Neutrophil (primary cell): ENCODE data around the gene NID1.

ENCODE experiments used
- H3K27ac ChIP-seq: fragments of 200-600 bp; sonication (generic); 2 replicates; pipeline ENCODE4 v1.5.1; 2016; ENCODE audit warnings: mild to moderate bottlenecking, moderate library complexity
- H3K27me3 ChIP-seq: fragments of 200-600 bp; sonication (generic); 2 replicates; pipeline ENCODE4 v1.6.0; 2016; ENCODE audit warnings: mild to moderate bottlenecking
- H3K36me3 ChIP-seq: fragments of 200-600 bp; sonication (generic); 2 replicates; pipeline ENCODE4 v1.5.1; 2017
- H3K4me1 ChIP-seq, 2 experiments: fragments of 200-600 bp in 1 of 2; sonication (generic) in 1 of 2; 1 replicate in 1 of 2; 2 replicates in 1 of 2; pipeline versions ENCODE4 v1.5.1 to v1.6.1; 2013 to 2016; ENCODE audit warnings: low read depth in 1 of 2, low read length in 1 of 2, mild to moderate bottlenecking in 1 of 2, moderate library complexity in 1 of 2; ENCODE audit not compliant: control insufficient read depth in 1 of 2, insufficient read depth in 1 of 2
- H3K4me3 ChIP-seq, 2 experiments: fragments of 200-600 bp in 1 of 2; sonication (generic) in 1 of 2; 1 replicate in 1 of 2; 2 replicates in 1 of 2; pipeline ENCODE4 v1.5.1; 2013 to 2016; ENCODE audit warnings: low read depth in 1 of 2, low read length in 1 of 2, mild to moderate bottlenecking in 1 of 2, moderate library complexity in 1 of 2
- H3K9me3 ChIP-seq: fragments of 200-600 bp; sonication (generic); 2 replicates; pipeline ENCODE4 v1.5.1; 2016
- TF ChIP-seq, protein P1 (sequence below): fragments of 200-600 bp; sonication (generic); IDR thresholded peaks from 2 replicates; pipeline ENCODE4 v1.5.1; 2016; ENCODE audit warnings: antibody characterized with exemption

NID1 gene

DNA sequence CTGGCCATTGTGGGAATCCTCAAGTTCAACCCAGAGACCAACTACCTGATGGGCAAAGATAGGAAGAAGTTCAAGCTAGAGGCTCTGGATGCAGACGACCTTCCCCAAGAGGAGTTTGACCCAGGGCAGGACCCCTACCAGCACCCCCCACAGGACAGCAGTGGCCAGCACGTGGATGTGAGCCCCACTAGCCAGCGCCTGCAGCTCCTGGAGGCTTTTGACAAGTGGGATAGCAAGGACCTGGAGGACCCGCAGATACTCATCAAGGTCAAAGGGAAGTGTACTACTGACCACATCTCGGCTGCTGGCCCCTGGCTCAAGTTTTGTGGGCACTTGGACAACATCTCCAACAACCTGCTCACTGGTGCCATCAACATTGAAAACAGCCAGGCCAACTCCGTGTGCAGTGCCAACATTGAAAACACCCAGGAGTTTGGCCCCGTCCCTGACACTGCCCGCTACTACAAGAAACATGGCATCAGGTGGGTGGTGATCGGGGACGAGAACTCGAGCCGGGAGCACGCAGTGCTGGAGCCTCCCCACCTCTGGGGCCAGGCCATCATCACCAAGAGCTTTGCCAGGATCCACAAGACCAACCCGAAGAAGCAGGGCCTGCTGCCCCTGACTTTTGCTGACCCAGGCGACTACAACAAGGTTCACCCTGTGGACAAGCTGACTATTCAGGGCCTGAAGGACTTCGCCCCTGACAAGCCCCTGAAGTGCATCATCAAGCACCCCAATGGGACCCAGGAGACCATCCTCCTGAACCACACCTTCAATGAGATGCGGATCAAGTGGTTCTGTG lies 46.8 kb upstream of the NID1 start:
- Histone ChIP-seq H3K36me3 (no peaks in the 10 kb centered on the region), H3K4me3 (no peak overlapping the region), H3K27ac (no peak overlapping the region), H3K9me3 (no peaks in the 10 kb centered on the region), H3K4me1 (no peaks in the 10 kb centered on the region), H3K27me3 (no peaks in the 10 kb centered on the region)
- TF ChIP-seq, protein P1, sequence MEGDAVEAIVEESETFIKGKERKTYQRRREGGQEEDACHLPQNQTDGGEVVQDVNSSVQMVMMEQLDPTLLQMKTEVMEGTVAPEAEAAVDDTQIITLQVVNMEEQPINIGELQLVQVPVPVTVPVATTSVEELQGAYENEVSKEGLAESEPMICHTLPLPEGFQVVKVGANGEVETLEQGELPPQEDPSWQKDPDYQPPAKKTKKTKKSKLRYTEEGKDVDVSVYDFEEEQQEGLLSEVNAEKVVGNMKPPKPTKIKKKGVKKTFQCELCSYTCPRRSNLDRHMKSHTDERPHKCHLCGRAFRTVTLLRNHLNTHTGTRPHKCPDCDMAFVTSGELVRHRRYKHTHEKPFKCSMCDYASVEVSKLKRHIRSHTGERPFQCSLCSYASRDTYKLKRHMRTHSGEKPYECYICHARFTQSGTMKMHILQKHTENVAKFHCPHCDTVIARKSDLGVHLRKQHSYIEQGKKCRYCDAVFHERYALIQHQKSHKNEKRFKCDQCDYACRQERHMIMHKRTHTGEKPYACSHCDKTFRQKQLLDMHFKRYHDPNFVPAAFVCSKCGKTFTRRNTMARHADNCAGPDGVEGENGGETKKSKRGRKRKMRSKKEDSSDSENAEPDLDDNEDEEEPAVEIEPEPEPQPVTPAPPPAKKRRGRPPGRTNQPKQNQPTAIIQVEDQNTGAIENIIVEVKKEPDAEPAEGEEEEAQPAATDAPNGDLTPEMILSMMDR = no peak

DNA sequence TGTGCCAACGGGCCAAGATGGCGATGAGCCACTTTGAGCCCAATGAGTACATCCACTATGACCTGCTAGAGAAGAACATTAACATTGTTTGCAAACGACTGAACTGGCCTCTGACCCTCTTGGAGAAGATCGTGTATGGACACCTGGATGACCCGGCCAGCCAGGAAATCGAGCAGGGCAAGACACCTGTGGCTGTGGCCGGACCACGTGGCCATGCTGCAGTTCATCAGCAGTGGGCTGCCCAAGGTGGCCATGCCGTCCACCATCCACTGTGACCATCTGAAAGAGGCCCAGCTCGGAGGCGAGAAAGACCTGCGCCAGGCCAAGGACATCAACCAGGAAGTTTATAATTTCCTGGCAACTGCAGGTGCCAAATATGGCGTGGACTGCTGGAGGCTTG lies 45.2 kb upstream of the NID1 start:
- H3K36me3 ChIP-seq = no peaks in the 10 kb centered on the region
- no peaks in the 10 kb centered on the region for H3K27me3 ChIP-seq
- H3K4me1 ChIP-seq = no peaks in the 10 kb centered on the region
- no peak overlapping the region for H3K4me3 ChIP-seq
- TF ChIP-seq, protein P1 = no peak
- H3K27ac ChIP-seq = no peak overlapping the region
- H3K9me3 ChIP-seq = no peaks in the 10 kb centered on the region

DNA sequence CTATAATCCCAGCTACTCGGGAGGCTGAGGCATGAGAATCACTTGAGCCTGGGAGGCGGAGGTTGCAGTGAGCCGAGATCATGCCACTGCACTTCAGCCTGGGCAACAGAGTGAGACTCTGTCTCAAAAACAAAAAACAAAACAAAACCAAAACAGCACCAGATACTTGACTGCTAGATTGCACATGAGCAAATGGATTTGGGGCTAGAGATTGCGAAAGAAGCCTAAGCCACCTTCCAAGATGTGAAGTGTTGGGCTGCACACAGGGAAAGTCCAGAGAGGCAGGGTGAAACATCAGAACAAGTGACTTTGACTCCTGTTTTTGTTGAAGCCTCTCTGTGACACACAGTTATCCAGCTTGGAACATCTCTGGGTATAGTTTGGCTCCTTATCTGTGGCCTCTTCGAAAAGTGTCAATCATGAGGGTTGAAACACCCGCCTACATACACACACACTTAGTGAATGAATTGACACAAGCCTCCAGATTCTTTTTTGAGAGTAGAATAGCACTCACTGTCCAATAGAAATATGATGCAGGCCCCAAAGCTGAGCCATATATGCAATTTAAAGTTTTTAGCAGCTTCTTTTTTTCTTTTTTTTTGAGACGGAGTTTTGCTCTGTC lies 43.2 kb upstream of the NID1 start:
- Histone ChIP-seq H3K27me3 (no peaks in the 10 kb centered on the region), H3K27ac (no peak overlapping the region)
- TF ChIP-seq, protein P1 = no peak

DNA sequence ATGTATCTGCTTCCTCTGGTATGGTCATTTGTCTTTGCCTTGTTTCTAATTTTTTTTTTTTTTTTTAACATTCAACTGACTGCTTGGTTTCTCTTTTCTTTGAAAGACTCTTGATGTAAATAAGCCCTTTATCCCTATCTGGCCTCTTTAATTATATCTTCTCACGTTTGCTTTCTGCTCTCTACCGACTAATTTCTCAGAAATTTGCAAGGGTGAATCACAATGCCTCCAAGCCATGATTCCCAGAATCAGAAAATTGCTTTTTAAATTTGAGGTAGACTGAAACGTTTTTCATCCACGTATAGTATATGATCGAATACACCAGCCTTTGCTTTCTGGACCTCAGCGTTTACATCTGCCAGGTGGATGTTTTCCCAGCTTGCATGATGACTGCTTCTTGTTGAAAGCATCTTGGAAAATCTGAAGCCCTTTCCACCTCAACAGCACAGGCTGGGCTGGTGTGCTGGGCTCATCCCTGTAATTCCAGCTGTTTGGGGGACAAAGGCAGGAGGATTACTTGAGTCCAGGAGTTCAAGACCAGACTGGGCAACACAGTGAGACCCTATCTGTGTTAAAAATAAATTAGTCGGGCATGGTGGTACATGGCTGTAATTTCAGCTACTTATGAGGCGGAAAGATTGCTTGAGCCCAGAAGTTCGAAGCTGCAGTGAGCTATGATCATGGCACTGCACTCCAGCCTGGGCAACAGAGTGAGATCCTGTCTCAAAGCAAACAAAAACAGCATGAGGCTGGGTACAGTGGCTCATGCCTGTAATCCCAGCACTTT lies 42.4 kb upstream of the NID1 start:
- Histone ChIP-seq H3K27ac (no peak overlapping the region), H3K4me1 (peaks cover 0 to 4% of the 10 kb centered on the region in 2 experiments), H3K4me3 (no peak overlapping the region), H3K9me3 (no peaks in the 10 kb centered on the region), H3K27me3 (no peaks in the 10 kb centered on the region), H3K36me3 (no peaks in the 10 kb centered on the region)
- TF ChIP-seq, protein P1 = no peak

More for the DNA sequence above, 43.2 kb upstream of the NID1 start:
- Histone ChIP-seq H3K4me3 (no peak overlapping the region), H3K4me1 (peaks cover 0 to 4% of the 10 kb centered on the region in 2 experiments), H3K9me3 (no peaks in the 10 kb centered on the region), H3K36me3 (no peaks in the 10 kb centered on the region)

DNA sequence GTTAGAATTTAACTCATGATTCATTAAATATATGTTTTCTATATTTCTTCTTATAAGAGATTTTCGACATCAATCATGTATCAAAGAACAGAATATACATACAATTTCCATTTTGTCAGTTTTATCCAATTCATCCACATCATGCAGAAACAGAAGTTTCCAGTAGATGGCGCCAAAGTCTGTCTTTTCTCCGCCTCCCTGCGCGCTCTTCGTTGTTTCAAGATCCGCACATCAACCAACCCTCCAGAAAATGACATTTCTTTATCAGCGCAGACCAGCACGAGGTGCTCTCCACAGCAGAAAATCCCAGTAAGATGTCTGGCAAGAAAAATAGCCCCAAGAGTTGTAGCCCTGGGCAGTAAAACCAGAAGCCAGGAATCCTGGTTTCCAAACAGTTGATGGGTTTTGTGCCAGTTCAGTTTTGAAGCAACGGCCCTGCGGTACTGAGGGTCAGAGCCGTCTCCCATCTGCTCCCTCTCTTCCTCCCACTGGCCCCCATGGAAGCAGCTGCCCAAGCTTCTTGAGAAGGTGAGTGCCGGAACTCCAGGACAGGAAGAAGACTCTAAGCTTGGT lies 38.8 kb upstream of the NID1 start:
- Histone ChIP-seq H3K36me3 (no peaks in the 10 kb centered on the region), H3K27me3 (peaks cover 13% of the 10 kb centered on the region), H3K4me3 (no peak overlapping the region), H3K4me1 (peaks cover 0 to 4% of the 10 kb centered on the region in 2 experiments), H3K27ac (no peak overlapping the region), H3K9me3 (no peaks in the 10 kb centered on the region)
- TF ChIP-seq, protein P1 = peak; percentile 61
